ENCODE results near the gene NRG4.

DNA sequence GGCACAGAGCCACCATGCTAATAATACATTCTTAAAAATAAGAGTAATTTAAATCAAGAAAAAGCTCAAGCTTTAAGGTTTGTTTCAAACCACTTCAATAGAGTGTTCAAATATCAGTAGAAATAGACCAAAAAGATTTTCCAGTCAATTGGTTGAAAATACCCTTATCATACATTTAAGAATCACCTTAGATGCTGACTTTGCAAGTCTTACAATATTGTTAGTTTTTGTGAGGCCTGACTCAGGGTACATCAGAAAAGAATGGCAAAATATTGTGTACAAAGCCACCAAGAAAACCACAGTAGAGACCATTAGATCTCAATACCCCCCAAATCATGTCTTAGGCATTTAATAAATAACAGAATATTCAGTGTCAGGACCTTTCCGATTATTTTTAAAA is 19.8 kb upstream of the NRG4 start:
- TF ChIP-seq REST (IDR thresholded peaks at IDR 0.05; ENCODE audit: insufficient read depth in 1 of 2, low read depth in 2 of 2, low read length in 2 of 2), result no peak
- TF ChIP-seq TAF1 (IDR thresholded peaks at IDR 0.05; ENCODE audit: borderline replicate concordance, insufficient read depth, low read length), result no peak

Data from PFSK-1 (cell line).